Upper lobe of left lung (tissue), 6 donors: ENCODE data around the gene MRPS23. TPM values are rescaled to one million over a fixed set of nuclear protein-coding genes. Genes with fewer than 3 reads are reported as not detected.

Experiments used
- ATAC-seq, 2 donors: fragments of 200-7000 bp; cut with Tn5 transposase; one replicate each; pipeline ENCODE4 v1.9.1; 2022; ENCODE audit warnings: mild to moderate bottlenecking in 2 of 2, moderate library complexity in 2 of 2; ENCODE audit not compliant: low FRiP score in 2 of 2
- DNase-seq, 2 donors: peaks; one replicate each; pipeline ENCODE4 v3.0.0-alpha.2; 2019 to 2020
- H3K27ac ChIP-seq, 4 donors: fragments of 200-600 bp; sonication (generic); one replicate each; pipeline ENCODE4 v1.5.1; 2016 to 2019
- H3K27me3 ChIP-seq, 4 donors: fragments of 200-600 bp; sonication (generic); one replicate each; pipeline ENCODE4 v1.5.1; 2017 to 2019
- H3K36me3 ChIP-seq, 4 donors: fragments of 200-600 bp; sonication (generic); one replicate each; pipeline ENCODE4 v1.5.1; 2016 to 2019
- H3K4me1 ChIP-seq, 4 donors: fragments of 200-600 bp; sonication (generic); one replicate each; pipeline ENCODE4 v1.5.1; 2018 to 2019
- H3K4me3 ChIP-seq, 4 donors: fragments of 200-600 bp; sonication (generic); one replicate each; pipeline ENCODE4 v1.5.1; 2017 to 2019; ENCODE audit warnings: mild to moderate bottlenecking in 2 of 4, moderate library complexity in 1 of 4
- H3K9me3 ChIP-seq, 4 donors: fragments of 200-600 bp; sonication (generic); one replicate each; pipeline ENCODE4 v1.5.1; 2018 to 2019
- CTCF ChIP-seq, 6 experiments: fragments of 450-650 bp in 4 of 6; fragments of 200-600 bp in 2 of 6; sonication (generic) in 2 of 6; IDR thresholded peaks; one replicate each; pipeline ENCODE4 v1.5.1; 2016 to 2019; ENCODE audit warnings: antibody characterized with exemption in 6 of 6
- EP300 ChIP-seq, 4 donors: sonication (generic); formaldehyde crosslinking; IDR thresholded peaks; one replicate each; pipeline ENCODE4 v1.5.1; 2017; ENCODE audit warnings: antibody characterized with exemption in 4 of 4, control low read depth in 2 of 4
- POLR2A ChIP-seq, 4 donors: fragments of 450-650 bp; IDR thresholded peaks; one replicate each; pipeline ENCODE4 v1.5.1; 2016 to 2017; ENCODE audit warnings: antibody characterized with exemption in 4 of 4, mild to moderate bottlenecking in 2 of 4
- POLR2AphosphoS5 ChIP-seq, 2 donors: sonication (generic); formaldehyde crosslinking; IDR thresholded peaks; one replicate each; pipeline ENCODE4 v1.5.1; 2017; ENCODE audit warnings: antibody characterized with exemption in 2 of 2
- WGBS, 2 donors: methylation state at CpG; one replicate each; pipeline ENCODE4 v1.1.5; 2017 to 2018; 5-methylcytosine and 5-hydroxymethylcytosine counted together
- total RNA-seq, 6 donors: library from RNA; depleted of rRNA in 4 of 6; stranded (reverse); fragments of >200 nt in 4 of 6; gene quantifications; one replicate each; pipeline versions ENCODE4 v1.1.0 to v1.2.1, GENCODE V29; 2016 to 2021
- donor health status: DM: no; HTN: no; CAD: no; lungs with moderate emphysema.
- donor health status: DM: no; HTN: yes; CAD: no; lungs with severe emphysema.

The MRPS23 gene
- total RNA-seq, 6 donors from 2014 or later: 11.4 to 50.6 (median 19.1) TPM

- WGBS, 2 donors: 70 to 89% methylated on average over 3 to 14 of the region's 14 CpGs
- H3K27ac ChIP-seq: no peak overlapping the region
- H3K4me1 ChIP-seq: peaks cover 50 to 58% (median 57%) of the 10 kb centered on the region in 4 donors
- H3K4me3 ChIP-seq: no peak overlapping the region
- H3K27me3 ChIP-seq: no peaks in the 10 kb centered on the region
- ATAC-seq (no peak), DNase-seq (no peak)
- no peak for TF ChIP-seq POLR2AphosphoS5 (IDR thresholded peaks at IDR 0.05)
- TF ChIP-seq EP300 (IDR thresholded peaks at IDR 0.05): no peak
- TF ChIP-seq CTCF (IDR thresholded peaks at IDR 0.05): no peak
- TF ChIP-seq POLR2A (IDR thresholded peaks at IDR 0.05): no peak
- H3K9me3 ChIP-seq: no peaks in the 10 kb centered on the region
- peaks cover 7 to 38% (median 31%) of the 10 kb centered on the region in 4 donors for H3K36me3 ChIP-seq
Observed at GRCh38 chr17:57872536-57872935, 22.7 kb upstream of the MRPS23 start.

GRCh38 chr17:57871863-57872262 lies 22.0 kb upstream of the MRPS23 start:
- 92 to 97% methylated on average over 8 of the region's 8 CpGs for WGBS, 2 donors

GRCh38 chr17:57871155-57871554 lies 21.3 kb upstream of the MRPS23 start:
- no peak overlapping the region for H3K4me3 ChIP-seq
- WGBS, 2 donors: 93 to 95% methylated on average over 7 of the region's 7 CpGs
- no peak for ATAC-seq
- DNase-seq: no peak
- no peaks in the 10 kb centered on the region for H3K27me3 ChIP-seq
- H3K27ac ChIP-seq: no peak overlapping the region
- H3K36me3 ChIP-seq: peaks cover 7 to 39% (median 34%) of the 10 kb centered on the region in 4 donors
- no peaks in the 10 kb centered on the region for H3K9me3 ChIP-seq
- H3K4me1 ChIP-seq: peaks cover 50 to 59% (median 58%) of the 10 kb centered on the region in 4 donors
- no peak for TF ChIP-seq CTCF (IDR thresholded peaks at IDR 0.05)
- no peak for TF ChIP-seq EP300 (IDR thresholded peaks at IDR 0.05)
- no peak for TF ChIP-seq POLR2A (IDR thresholded peaks at IDR 0.05)
- TF ChIP-seq POLR2AphosphoS5 (IDR thresholded peaks at IDR 0.05): no peak

More at GRCh38 chr17:57871863-57872262, 22.0 kb upstream of the MRPS23 start:
- no peaks in the 10 kb centered on the region for H3K27me3 ChIP-seq
- peaks cover 7 to 37% (median 30%) of the 10 kb centered on the region in 4 donors for H3K36me3 ChIP-seq
- ATAC-seq: no peak
- H3K27ac ChIP-seq: no peak overlapping the region
- DNase-seq: no peak
- H3K4me1 ChIP-seq: peaks cover 50 to 61% (median 59%) of the 10 kb centered on the region in 4 donors
- H3K9me3 ChIP-seq: no peaks in the 10 kb centered on the region
- no peak overlapping the region for H3K4me3 ChIP-seq
- TF ChIP-seq CTCF (IDR thresholded peaks at IDR 0.05) (no peak), POLR2AphosphoS5 (IDR thresholded peaks at IDR 0.05) (no peak), EP300 (IDR thresholded peaks at IDR 0.05) (no peak), POLR2A (IDR thresholded peaks at IDR 0.05) (no peak)

GRCh38 chr17:57870283-57870635 lies 20.4 kb upstream of the MRPS23 start:
- no peak for DNase-seq
- ATAC-seq: no peak
- TF ChIP-seq CTCF (IDR thresholded peaks at IDR 0.05) (no peak), POLR2A (IDR thresholded peaks at IDR 0.05) (no peak), EP300 (IDR thresholded peaks at IDR 0.05) (no peak), POLR2AphosphoS5 (IDR thresholded peaks at IDR 0.05) (no peak)
- Histone ChIP-seq H3K36me3 (peaks cover 7 to 43% (median 35%) of the 10 kb centered on the region in 4 donors), H3K4me3 (no peak overlapping the region), H3K4me1 (peaks cover 42 to 51% (median 49%) of the 10 kb centered on the region in 4 donors), H3K9me3 (no peaks in the 10 kb centered on the region), H3K27ac (no peak overlapping the region), H3K27me3 (no peaks in the 10 kb centered on the region)

GRCh38 chr17:57869617-57870282 lies 19.9 kb upstream of the MRPS23 start:
- TF ChIP-seq POLR2A (IDR thresholded peaks at IDR 0.05) (no peak), EP300 (IDR thresholded peaks at IDR 0.05) (no peak), POLR2AphosphoS5 (IDR thresholded peaks at IDR 0.05) (no peak), CTCF (IDR thresholded peaks at IDR 0.05) (no peak)
- WGBS, 2 donors: 93 to 95% methylated on average over 8 to 9 of the region's 9 CpGs
- DNase-seq (no peak), ATAC-seq (no peak)
- Histone ChIP-seq H3K27me3 (no peaks in the 10 kb centered on the region), H3K27ac (no peak overlapping the region), H3K9me3 (no peaks in the 10 kb centered on the region), H3K4me3 (no peak overlapping the region), H3K4me1 (peaks cover 37 to 46% (median 44%) of the 10 kb centered on the region in 4 donors), H3K36me3 (peaks cover 7 to 43% (median 35%) of the 10 kb centered on the region in 4 donors)
